ENCODE results near the gene ASB6. TPM values are rescaled to one million over a fixed set of nuclear protein-coding genes. Genes with fewer than 3 reads are reported as not detected.
A peak's percentile ranks its signal among the peaks of the same experiment; 100 is the strongest.

ASB6 gene
- total and polyA plus RNA-seq, 8 donors: 7.5 to 35.6 (median 14.8) TPM

- Histone ChIP-seq H3K36me3 (no peaks in the 10 kb centered on the region), H3K9me3 (no peaks in the 10 kb centered on the region), H3K27me3 (peaks cover 0 to 77% (median 0%) of the 10 kb centered on the region in 3 donors), H3K27ac (no peak overlapping the region), H3K4me3 (no peak overlapping the region), H3K4me1 (peaks cover 0 to 4% (median 0%) of the 10 kb centered on the region in 4 donors)
- DNase-seq: no peak
- intact Hi-C loops (cut with DNase I; ENCODE audit: low total_unique reads): no loop called here
- TF ChIP-seq POLR2A (IDR thresholded peaks at IDR 0.05) (no peak), POLR2AphosphoS5 (IDR thresholded peaks at IDR 0.05) (no peak), EP300 (IDR thresholded peaks at IDR 0.05) (no peak), CTCF (IDR thresholded peaks at IDR 0.05) (no peak)
- WGBS, 5 donors: 53 to 75% (median 69%) methylated on average over 8 to 9 of the region's 9 CpGs
Observed at GRCh38 chr9:129679537-129679936, 37.6 kb upstream of the ASB6 start.

- Histone ChIP-seq H3K9me3 (no peaks in the 10 kb centered on the region), H3K4me3 (no peak overlapping the region), H3K4me1 (peaks cover 0 to 4% (median 0%) of the 10 kb centered on the region in 4 donors), H3K27ac (no peak overlapping the region), H3K27me3 (peaks cover 0 to 84% (median 0%) of the 10 kb centered on the region in 3 donors), H3K36me3 (no peaks in the 10 kb centered on the region)
- TF ChIP-seq POLR2A (IDR thresholded peaks at IDR 0.05) (no peak), EP300 (IDR thresholded peaks at IDR 0.05) (no peak), POLR2AphosphoS5 (IDR thresholded peaks at IDR 0.05) (no peak), CTCF (IDR thresholded peaks at IDR 0.05) (no peak)
- WGBS, 5 donors: 39 to 71% (median 66%) methylated on average over 2 to 9 of the region's 9 CpGs
- DNase-seq: no peak
- intact Hi-C loops (cut with DNase I; ENCODE audit: low total_unique reads): no loop called here
Observed at GRCh38 chr9:129678844-129679243, 36.9 kb upstream of the ASB6 start.

GRCh38 chr9:129677456-129677855, 35.5 kb upstream of the ASB6 start:
- 52 to 64% (median 58%) methylated on average over 9 of the region's 9 CpGs for WGBS, 5 donors
- intact Hi-C loops (cut with DNase I; ENCODE audit: low total_unique reads): no loop called here
- Histone ChIP-seq H3K27me3 (peaks cover 0 to 83% (median 0%) of the 10 kb centered on the region in 3 donors), H3K36me3 (no peaks in the 10 kb centered on the region), H3K9me3 (no peaks in the 10 kb centered on the region), H3K27ac (no peak overlapping the region), H3K4me1 (peaks cover 0 to 4% (median 0%) of the 10 kb centered on the region in 4 donors), H3K4me3 (no peak overlapping the region)
- peak in 1 of 2 donors; percentile 53 for DNase-seq
- TF ChIP-seq POLR2A (IDR thresholded peaks at IDR 0.05) (no peak), POLR2AphosphoS5 (IDR thresholded peaks at IDR 0.05) (no peak), EP300 (IDR thresholded peaks at IDR 0.05) (no peak), CTCF (IDR thresholded peaks at IDR 0.05) (no peak)

DNA sequence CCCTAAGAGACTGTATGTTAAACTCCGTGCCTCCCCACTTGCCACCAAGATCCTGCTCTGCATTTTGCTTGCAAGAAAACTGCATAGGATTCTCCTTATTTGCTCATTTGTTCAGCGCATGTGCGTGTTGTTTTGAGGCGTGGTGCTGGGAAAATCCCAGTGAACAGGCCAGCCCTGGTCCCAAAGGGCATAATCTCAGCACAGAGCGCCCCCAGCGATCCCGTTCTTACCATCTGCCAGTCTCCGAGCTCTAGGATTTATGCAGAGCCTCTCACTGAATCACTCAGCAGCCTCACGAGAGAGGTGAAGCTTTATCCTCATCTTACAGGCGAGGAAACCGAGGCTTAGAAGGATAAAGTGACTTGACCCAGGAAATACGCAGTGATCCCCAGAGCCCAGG, 35.0 kb upstream of the ASB6 start:
- 65 to 75% (median 70%) methylated on average over 12 of the region's 12 CpGs for whole genome bisulfite sequencing, 5 donors

More for the DNA sequence above, 35.0 kb upstream of the ASB6 start:
- peak in 1 of 2 donors; percentile 42 for DNase-seq
- Histone ChIP-seq H3K4me3 (no peak overlapping the region), H3K9me3 (no peaks in the 10 kb centered on the region), H3K27me3 (peaks cover 0 to 79% (median 0%) of the 10 kb centered on the region in 3 donors), H3K4me1 (peaks cover 0 to 4% (median 0%) of the 10 kb centered on the region in 4 donors), H3K36me3 (no peaks in the 10 kb centered on the region), H3K27ac (no peak overlapping the region)
- TF ChIP-seq CTCF (IDR thresholded peaks at IDR 0.05) (no peak), EP300 (IDR thresholded peaks at IDR 0.05) (no peak), POLR2A (IDR thresholded peaks at IDR 0.05) (no peak)
- intact Hi-C loops (cut with DNase I; ENCODE audit: low total_unique reads): no loop called here

Measured in stomach (tissue), 9 donors.